Pons (tissue), 1 donor: Measurements from ENCODE around the gene KRT20.

ENCODE experiments used
- DNase-seq: peaks from one replicate; pipeline ENCODE4 v3.0.0-alpha.2; 2016; ENCODE audit warnings: low spot score

Gene KRT20

GRCh38 chr17:40850293-40850972, 34.6 kb downstream of the KRT20 start:
- no peak for DNase-seq

DNA sequence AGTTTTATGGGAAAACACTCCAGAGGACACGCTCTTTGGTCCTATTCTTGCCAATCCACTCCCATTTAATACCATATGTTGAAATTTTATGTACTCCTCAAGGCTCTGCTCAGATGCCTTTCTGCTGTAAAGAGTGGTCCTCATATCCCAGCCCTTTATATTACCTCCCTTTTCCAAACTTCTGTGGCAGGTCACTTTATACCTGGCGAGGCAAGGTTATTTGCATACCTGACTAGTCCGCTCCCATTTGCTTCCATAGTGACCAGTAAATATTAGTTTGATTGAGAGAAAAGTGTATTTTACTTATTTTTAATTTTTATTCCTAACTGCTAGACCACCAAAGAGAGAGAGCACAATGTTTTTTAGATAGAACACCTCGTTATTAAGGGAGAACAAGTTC, 35.3 kb downstream of the KRT20 start:
- DNase-seq = no peak

GRCh38 chr17:40848583-40849235, 36.3 kb downstream of the KRT20 start:
- DNase-seq = no peak

DNA sequence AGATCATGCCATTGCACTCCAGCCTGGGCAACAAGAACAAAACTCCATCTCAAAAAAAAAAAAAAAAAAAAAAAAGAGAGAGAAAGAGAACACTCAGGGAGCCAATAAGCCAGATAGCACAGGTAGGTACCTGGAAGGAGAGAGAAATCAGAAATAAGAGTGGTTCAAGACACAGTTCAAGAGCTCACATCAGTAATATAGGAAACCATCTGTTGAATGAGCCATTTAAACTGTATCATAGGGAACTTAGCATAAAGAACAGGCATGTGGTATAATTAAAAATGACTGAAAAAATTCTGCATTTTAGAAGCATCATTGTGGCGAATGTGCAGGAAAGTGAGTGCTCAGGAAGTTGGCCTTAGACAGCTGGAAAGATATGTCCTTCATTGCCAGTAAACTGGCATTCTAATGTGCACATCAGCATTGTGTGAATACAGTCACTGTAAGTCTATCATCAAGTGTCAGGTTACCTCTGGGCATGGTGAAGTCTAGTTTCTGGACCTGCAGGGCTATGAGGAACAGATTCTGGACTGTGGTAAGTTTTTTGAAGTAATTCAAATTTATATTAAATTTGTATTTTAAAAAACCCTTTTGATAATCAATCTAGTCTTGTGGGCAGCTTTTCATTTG, 38.4 kb downstream of the KRT20 start:
- no peak for DNase-seq

DNA sequence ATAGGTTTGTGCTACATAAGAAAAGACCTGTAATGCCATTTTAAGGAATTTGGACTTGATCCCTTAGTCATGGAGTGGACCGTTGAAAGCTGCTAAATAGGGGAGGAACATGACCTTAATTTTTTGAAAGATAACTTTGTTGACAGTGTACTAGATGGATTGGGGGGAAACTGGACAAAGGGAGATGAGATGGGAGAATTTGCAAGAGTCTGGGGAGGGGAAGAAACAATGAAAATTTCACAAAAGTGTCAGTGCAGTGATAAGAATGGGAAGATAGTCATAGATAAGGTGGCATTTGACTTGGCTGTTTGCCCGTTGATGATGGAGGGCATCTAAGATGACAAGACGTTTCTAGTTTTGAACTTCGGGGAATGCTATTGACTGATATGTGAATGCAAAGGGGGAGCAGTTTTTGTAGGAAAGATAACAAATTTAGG, 40.4 kb downstream of the KRT20 start:
- DNase-seq = no peak

DNA sequence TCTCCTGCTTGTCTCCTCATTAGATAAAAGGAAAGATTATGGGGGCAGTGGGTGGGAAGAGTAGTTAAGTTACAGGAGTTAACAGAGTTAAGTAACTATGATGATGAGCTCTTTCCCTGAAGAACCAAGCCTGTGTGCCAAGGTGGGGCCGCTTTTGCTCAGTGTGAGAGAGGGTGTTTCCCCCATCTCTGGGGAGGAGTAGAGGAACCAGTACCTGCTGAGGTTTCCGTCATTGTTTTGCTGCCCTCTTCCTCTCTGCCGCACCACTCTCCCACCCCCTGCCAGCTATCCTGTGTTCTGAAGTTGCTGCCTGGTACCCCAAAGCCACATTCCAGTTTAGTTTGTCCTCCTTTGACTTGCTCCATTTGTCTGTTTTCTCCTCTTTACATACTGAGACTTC, 41.8 kb downstream of the KRT20 start:
- no peak for DNase-seq

DNA sequence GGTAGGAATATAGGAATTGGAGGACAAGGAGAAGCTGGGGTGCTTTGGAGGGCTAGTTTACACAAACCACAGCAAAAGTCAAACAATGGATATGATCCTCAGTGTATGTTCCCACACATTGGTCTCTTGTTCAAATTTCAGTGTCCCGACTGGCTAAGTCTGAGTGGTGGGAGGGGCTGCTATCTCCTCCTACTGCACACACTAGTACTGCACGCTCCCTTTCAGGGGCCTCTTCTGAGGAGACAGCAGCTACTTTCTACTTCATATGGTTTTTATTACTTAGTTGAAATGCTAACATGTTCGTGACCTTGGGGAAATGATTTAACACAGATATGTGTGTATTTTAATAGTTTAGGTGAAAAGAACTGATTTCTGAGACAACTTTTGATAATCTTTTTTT, 43.8 kb downstream of the KRT20 start:
- no peak for DNase-seq

DNA sequence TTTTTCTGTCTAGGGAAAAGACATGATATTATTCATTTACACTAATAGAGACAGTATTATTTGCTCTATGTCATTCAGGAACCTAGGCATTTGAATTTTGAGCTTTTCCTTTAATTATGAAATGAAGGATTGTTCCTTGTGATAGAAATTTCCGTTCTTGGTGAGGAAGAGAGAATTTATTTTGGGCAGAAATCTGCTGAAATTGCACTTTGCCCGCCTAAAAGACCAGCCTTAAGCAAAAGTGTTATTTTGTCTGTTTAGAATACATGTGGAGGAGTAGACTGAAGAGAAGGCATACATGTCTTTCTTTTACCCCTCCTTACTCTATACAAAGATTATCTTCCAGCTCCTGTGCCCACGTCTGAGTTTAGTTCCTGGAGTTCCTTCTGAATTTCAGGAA, 45.8 kb downstream of the KRT20 start:
- no peak for DNase-seq

DNA sequence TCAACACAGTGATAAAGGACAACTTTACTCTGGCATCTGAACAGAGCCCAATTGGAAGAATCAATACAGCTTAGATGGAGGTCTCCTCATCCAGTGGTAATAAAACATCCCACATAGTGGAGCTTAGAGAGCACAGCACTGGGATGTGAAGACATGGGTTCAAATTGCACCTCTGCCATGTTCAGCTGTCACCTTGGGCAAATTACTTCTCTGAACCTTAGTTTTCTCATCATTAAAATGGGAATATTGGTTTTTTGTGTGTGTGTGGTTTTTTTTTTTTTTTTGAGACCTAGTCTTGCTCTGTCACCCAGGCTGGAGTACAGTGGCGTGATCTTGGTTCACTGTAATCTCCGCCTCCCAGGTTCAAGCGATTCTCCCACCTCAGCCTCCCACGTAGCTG, 49.0 kb downstream of the KRT20 start:
- no peak for DNase-seq

DNA sequence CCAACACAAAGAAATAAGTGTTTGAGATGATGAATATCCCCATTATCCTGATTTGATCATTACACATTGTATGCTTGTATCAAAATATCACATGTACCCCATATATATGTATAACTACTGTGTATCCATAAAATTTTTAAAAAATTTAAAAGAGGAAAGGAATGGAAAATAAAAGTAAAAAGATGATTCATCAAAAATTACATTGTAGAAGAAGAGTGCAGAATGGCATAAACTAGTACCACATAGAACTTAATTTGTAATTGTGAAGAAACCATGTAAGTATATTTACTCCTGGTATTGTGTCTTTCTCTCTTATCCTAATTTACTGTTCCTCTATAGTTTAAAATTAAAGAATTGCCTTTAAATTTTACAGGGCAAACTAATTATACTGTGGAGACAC, 51.2 kb downstream of the KRT20 start:
- no peak for DNase-seq

GRCh38 chr17:40832840-40833239, 52.2 kb downstream of the KRT20 start:
- DNase-seq = no peak

DNA sequence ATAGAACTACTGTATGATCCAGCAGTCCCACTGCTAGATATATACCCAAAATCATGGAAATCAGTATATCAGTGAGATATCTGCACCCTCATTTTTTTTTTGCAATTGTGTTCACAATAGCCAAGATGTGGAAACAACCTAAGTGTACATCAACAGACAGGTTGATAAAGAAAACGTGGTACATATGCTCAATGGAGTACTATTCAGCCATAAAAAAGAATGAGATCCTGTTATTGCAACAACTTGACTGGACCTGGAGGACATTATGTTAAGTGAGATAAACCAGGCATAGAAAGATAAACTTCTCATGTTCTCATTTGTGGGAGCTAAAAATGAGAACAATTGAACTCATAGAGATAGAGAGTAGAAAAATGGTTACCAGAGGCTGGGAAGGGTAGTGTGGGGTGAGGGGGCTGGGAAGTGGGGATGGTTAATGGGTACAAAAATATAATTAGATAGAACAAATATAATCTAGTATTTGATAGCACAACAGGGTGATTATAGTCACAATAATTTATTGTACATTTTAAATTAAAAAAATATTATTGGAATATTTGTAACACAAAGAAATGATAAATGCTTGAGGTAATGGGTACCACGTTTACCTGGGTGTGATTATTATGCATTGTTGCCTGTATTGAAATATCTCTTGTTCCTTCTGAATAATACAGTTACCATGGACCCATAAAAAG, 54.8 kb downstream of the KRT20 start:
- no peak for DNase-seq

GRCh38 chr17:40828454-40829044, 56.5 kb downstream of the KRT20 start:
- peak; percentile 11 for DNase-seq

- DNase-seq = no peak
These were observed 57.1 kb downstream of the KRT20 start for GRCh38 chr17:40827746-40828453.
